ENCODE results near the gene PRRG2.

- TF ChIP-seq POLR2A (IDR thresholded peaks at IDR 0.05; ENCODE audit: low read length) (no peak), GATA1 (IDR thresholded peaks at IDR 0.05; ENCODE audit: low read depth, low read length) (no peak)
These were observed 15.9 kb upstream of the PRRG2 start for GRCh38 chr19:49565261-49565660.
